ENCODE measurements around the gene FBXO41.

FBXO41 gene

DNA sequence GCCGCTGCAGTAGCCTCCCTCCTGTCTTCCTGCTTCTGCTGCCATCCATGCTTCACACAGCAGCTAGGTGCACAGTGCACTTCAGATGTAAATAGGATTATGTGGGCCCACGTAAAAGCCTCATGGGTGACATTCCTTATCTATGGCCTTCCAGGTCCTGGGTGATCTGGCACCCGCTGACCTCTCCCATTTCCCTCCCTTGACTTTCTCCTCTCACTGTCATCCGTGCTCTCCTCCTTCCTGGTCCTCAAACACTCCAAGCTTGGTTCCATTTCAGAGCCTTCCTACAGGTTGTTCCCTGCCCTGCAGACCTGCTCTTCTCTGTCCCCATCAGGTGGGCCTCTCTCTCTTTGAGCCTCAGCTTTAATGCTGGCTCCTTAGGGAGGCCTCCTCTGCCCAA lies 74.3 kb downstream of the FBXO41 start:
- no peak for DNase-seq

GRCh38 chr2:73208258-73208657 lies 76.0 kb downstream of the FBXO41 start:
- DNase-seq: no peak

DNA sequence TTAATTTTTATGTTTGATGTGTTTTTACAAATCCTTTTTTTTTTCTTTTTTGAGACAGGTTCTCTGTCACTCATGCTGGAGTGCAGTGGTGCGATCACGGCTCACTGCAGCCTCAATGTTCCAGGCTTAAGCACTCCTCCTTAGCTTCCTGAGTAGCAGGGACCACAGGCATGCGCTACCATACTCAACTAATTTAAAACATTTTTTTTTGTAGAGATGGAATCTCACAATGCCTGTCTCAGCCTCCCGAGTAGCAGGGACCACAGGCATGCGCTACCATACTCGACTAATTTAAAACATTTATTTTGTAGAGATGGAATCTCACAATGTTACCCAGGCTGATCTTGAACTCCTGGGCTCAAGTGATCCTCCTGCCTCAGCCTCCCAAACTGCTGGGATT lies 78.7 kb downstream of the FBXO41 start:
- DNase-seq: no peak

Data from NCI-H774 (cell line).